Measurements from ENCODE around the gene CR1.
"Not testable (repeated sequence)": the region's sequence is repeated elsewhere in the genome, so short reads cannot be mapped to it uniquely, and the experiment has no call there.

The CR1 gene

DNA sequence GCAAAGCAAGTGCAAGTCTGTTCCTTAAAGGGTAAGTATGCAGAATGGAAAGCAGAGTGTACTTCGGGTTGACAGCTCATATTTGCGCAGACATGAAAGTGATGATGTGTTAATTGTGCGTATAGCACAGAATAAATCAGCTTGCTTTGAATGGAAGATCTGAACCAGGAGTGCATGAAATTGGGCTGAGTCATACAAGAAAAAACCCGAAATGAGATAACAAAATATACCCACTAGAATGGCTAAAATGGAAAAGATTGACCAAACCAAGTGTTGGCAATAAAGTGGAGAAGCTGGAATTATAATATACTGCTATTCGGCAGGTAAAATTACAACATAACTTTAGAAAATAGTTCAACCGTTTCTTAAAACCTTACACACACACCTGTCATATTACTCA, 177.4 kb downstream of the CR1 start:
- no peak overlapping the region for H3K4me3 ChIP-seq (ENCODE audit: low read depth, low read length)
- DNase-seq (ENCODE audit: low read depth): no peak
- TF ChIP-seq, protein P1, sequence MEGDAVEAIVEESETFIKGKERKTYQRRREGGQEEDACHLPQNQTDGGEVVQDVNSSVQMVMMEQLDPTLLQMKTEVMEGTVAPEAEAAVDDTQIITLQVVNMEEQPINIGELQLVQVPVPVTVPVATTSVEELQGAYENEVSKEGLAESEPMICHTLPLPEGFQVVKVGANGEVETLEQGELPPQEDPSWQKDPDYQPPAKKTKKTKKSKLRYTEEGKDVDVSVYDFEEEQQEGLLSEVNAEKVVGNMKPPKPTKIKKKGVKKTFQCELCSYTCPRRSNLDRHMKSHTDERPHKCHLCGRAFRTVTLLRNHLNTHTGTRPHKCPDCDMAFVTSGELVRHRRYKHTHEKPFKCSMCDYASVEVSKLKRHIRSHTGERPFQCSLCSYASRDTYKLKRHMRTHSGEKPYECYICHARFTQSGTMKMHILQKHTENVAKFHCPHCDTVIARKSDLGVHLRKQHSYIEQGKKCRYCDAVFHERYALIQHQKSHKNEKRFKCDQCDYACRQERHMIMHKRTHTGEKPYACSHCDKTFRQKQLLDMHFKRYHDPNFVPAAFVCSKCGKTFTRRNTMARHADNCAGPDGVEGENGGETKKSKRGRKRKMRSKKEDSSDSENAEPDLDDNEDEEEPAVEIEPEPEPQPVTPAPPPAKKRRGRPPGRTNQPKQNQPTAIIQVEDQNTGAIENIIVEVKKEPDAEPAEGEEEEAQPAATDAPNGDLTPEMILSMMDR (IDR thresholded peaks at IDR 0.05; ENCODE audit: insufficient read depth, low read depth, low read length, missing control alignments): no peak

- TF ChIP-seq, protein P1 (IDR thresholded peaks at IDR 0.05; ENCODE audit: insufficient read depth, low read depth, low read length, missing control alignments): no peak
- no peak for DNase-seq (ENCODE audit: low read depth)
- no peak overlapping the region for H3K4me3 ChIP-seq (ENCODE audit: low read depth, low read length)
These were observed 180.2 kb downstream of the CR1 start for GRCh38 chr1:207676153-207676552.

DNA sequence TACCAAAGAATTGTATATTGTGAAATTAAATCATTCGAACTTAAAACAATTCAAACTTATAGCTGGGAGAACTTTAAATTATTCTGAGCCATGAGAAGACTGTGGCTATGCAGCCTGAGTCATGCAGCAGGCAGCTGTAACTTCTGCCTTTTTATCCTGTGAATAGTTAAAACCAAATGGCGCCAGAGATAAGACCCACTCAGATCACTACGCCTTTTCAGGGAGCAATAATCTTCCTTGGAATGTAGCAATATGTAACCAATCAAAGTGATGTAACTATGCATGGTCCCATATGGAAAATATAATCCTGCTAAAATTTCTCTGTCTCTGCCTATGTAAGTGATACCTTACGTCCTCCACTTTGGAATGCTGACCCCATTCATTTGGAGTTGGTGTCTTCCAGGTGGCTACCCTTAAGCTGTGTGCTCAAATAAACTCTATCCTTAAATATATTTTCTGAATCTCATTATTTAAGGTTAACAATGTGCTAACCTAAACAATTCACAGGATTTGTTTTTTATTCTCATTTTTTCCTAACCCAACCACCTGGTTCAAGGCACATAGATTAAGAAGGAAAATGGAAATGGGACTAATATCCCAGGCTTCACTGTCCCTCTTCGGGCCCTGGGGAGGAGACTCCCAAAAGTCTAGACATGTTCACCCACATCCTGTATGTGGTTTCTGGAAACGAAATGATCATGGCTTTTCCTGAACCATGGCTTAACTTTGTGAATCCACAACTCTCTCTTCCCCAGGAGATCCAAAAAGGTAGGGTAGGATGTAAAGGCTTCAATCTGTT, 184.8 kb downstream of the CR1 start:
- H3K4me3 ChIP-seq (ENCODE audit: low read depth, low read length); DNase-seq (ENCODE audit: low read depth): not testable (repeated sequence)

GRCh38 chr1:207682872-207683434, 187.0 kb downstream of the CR1 start:
- not testable (repeated sequence) for DNase-seq (ENCODE audit: low read depth); H3K4me3 ChIP-seq (ENCODE audit: low read depth, low read length)

- DNase-seq (ENCODE audit: low read depth); H3K4me3 ChIP-seq (ENCODE audit: low read depth, low read length): not testable (repeated sequence)
These were observed 194.6 kb downstream of the CR1 start for GRCh38 chr1:207690551-207690950.

- DNase-seq (ENCODE audit: low read depth): no peak
- TF ChIP-seq, protein P1 (IDR thresholded peaks at IDR 0.05; ENCODE audit: insufficient read depth, low read depth, low read length, missing control alignments): no peak
- no peak overlapping the region for H3K4me3 ChIP-seq (ENCODE audit: low read depth, low read length)
These were observed 195.1 kb downstream of the CR1 start for GRCh38 chr1:207691010-207691409.
